K562 (cell line): ENCODE data around the gene UBE2D2. TPM values are rescaled to one million over a fixed set of nuclear protein-coding genes. Genes with fewer than 3 reads are reported as not detected.
A peak's percentile ranks its signal among the peaks of the same experiment; 100 is the strongest.

Source experiments
- ATAC-seq: fragments of 200-7000 bp; cut with Tn5 transposase; 3 replicates; pipeline ENCODE4 v1.9.1; 2020; ENCODE audit warnings: moderate library complexity
- BruUV-seq: library from RNA; stranded (reverse); fragments of 400-500 nt; replicated peaks from 2 replicates; lab custom pipeline; 2021; lab: Mats Ljungman, UMichigan
- CTCF ChIA-PET: fragments of 300-600 bp; formaldehyde crosslinking; extraction: SDS; loops from one replicate; lab custom pipeline; 2021; ENCODE audit warnings: low intra/inter-chr PET ratio; lab: Yijun Ruan, JAX
- POLR2A ChIA-PET: fragments of 300-600, 350-650 bp; sonication (Branson Sonifier 250); formaldehyde crosslinking; extraction: SDS; loops from one replicate; lab custom pipeline; 2021; ENCODE audit warnings: antibody characterized with exemption, inconsistent platforms; lab: Yijun Ruan, JAX
- DNase-seq, 4 experiments: peaks; one replicate each; pipeline versions ENCODE4 v3.0.0 to v3.0.0-alpha.2; 2011 to 2018; ENCODE audit warnings: low spot score in 3 of 4, mixed read lengths in 3 of 4; ENCODE audit errors: extremely low read depth in 1 of 4
- FAIRE-seq: peaks from 2 replicates; lab custom pipeline; 2011; peaks lifted over from hg19 to GRCh38; lab: Jason Lieb, UNC
- H2AFZ ChIP-seq: 2 replicates; pipeline ENCODE4 v1.6.0; 2011; ENCODE audit warnings: low read depth, low read length, control low read depth, inconsistent platforms
- H3K27ac ChIP-seq: fragments of 200-600 bp; 3 replicates; pipeline ENCODE4 v1.8.0; 2011; ENCODE audit warnings: low read depth, mild to moderate bottlenecking, control low read depth, inconsistent platforms, low read length, moderate library complexity, mixed read lengths; ENCODE audit errors: extremely low read depth
- H3K27me3 ChIP-seq, 2 experiments: fragments of 300-600 bp in 1 of 2; 2 replicates in 1 of 2; 3 replicates in 1 of 2; pipeline versions ENCODE4 v1.6.0 to v1.8.0; 2011; ENCODE audit warnings: inconsistent platforms in 2 of 2, low read length in 2 of 2, mild to moderate bottlenecking in 1 of 2, mixed read lengths in 1 of 2, moderate library complexity in 1 of 2; ENCODE audit not compliant: control insufficient read depth in 2 of 2, insufficient read depth in 2 of 2
- H3K36me3 ChIP-seq: fragments of 300-600 bp; 3 replicates; pipeline ENCODE4 v1.8.0; 2011; ENCODE audit warnings: mild to moderate bottlenecking, low read length, inconsistent platforms; ENCODE audit not compliant: control insufficient read depth, insufficient read depth
- H3K4me1 ChIP-seq, 2 experiments: fragments of 200-600 bp in 1 of 2; replicated peaks in 1 of 2; 2 replicates in 1 of 2; 3 replicates in 1 of 2; pipeline versions ENCODE4 v1.5.1 to v1.8.0; 2011; ENCODE audit warnings: inconsistent platforms in 2 of 2, low read length in 2 of 2, mild to moderate bottlenecking in 1 of 2, mixed read lengths in 1 of 2, moderate library complexity in 1 of 2; ENCODE audit not compliant: control insufficient read depth in 2 of 2, insufficient read depth in 2 of 2
- H3K4me2 ChIP-seq: 2 replicates; pipeline ENCODE4 v1.6.1; 2011; ENCODE audit warnings: low read length, control low read depth, inconsistent platforms, mixed read lengths; ENCODE audit not compliant: insufficient read depth
- H3K4me3 ChIP-seq: fragments of 200-600 bp; sonication (generic), shearing (Covaris generic); 2 replicates; pipeline ENCODE4 v1.5.1; 2016; ENCODE audit warnings: control low read depth, inconsistent platforms
- H3K79me2 ChIP-seq: fragments of 200-600 bp; 3 replicates; pipeline ENCODE4 v1.8.0; 2011; ENCODE audit warnings: low read length, inconsistent platforms; ENCODE audit not compliant: control insufficient read depth, insufficient read depth
- H3K9ac ChIP-seq, 2 experiments: 2 replicates each; pipeline versions ENCODE4 v1.6.0 to v1.6.1; 2011; ENCODE audit warnings: low read depth in 2 of 2, low read length in 2 of 2, control low read depth in 1 of 2, inconsistent platforms in 1 of 2, mild to moderate bottlenecking in 1 of 2, mixed read lengths in 1 of 2; ENCODE audit not compliant: insufficient read depth in 1 of 2
- H3K9me1 ChIP-seq: one replicate; pipeline ENCODE4 v1.6.0; 2011; ENCODE audit warnings: inconsistent platforms, mild to moderate bottlenecking, low read length, moderate library complexity; ENCODE audit not compliant: control insufficient read depth, insufficient read depth
- H3K9me3 ChIP-seq: replicated peaks from 2 replicates; pipeline ENCODE4 v1.5.1; 2011; ENCODE audit warnings: low read depth, low read length, inconsistent platforms; ENCODE audit not compliant: control insufficient read depth, insufficient read depth
- H4K20me1 ChIP-seq: replicated peaks from 2 replicates; pipeline ENCODE4 v1.6.1; 2011; ENCODE audit warnings: low read length, inconsistent platforms, mixed read lengths; ENCODE audit not compliant: control insufficient read depth, insufficient read depth
- ATF4 ChIP-seq: fragments of 450-650 bp; formaldehyde crosslinking; IDR thresholded peaks from 2 replicates; pipeline ENCODE4 v1.4.0; 2022; ENCODE audit warnings: mild to moderate bottlenecking, moderate library complexity
- CAMTA2 ChIP-seq: fragments of 250-450 bp; sonication (Bioruptor Pico); conservative IDR thresholded peaks from 2 replicates; pipeline ENCODE4 v1.5.1; 2022
- ERF ChIP-seq: fragments of 450-650 bp; formaldehyde crosslinking; IDR thresholded peaks from 2 replicates; pipeline ENCODE4 v1.4.0; 2020; ENCODE audit warnings: mild to moderate bottlenecking, mixed read lengths
- FOSL1 ChIP-seq: fragments of 200-800 bp; sonication (Bioruptor generic); conservative IDR thresholded peaks from 2 replicates; pipeline ENCODE4 v1.6.1; 2016; ENCODE audit warnings: missing genetic modification characterization, missing compliant biosample characterization
- JUNB ChIP-seq: fragments of 450-650 bp; formaldehyde crosslinking; conservative IDR thresholded peaks from 2 replicates; pipeline ENCODE4 v1.4.0; 2020; ENCODE audit warnings: mild to moderate bottlenecking
- NBN ChIP-seq: fragments of 450-650 bp; IDR thresholded peaks from 2 replicates; pipeline ENCODE4 v1.6.1; 2016; ENCODE audit warnings: low read depth, mild to moderate bottlenecking
- NCOA1 ChIP-seq: fragments of 450-650 bp; IDR thresholded peaks from 2 replicates; pipeline ENCODE4 v1.6.1; 2016; ENCODE audit warnings: low read depth
- NFYB ChIP-seq: IDR thresholded peaks from 2 replicates; pipeline ENCODE4 v1.6.1; 2011; ENCODE audit warnings: mild to moderate bottlenecking, moderate library complexity; ENCODE audit not compliant: insufficient read length; ENCODE audit errors: extremely low read depth
- OTX1 ChIP-seq: fragments of 450-650 bp; formaldehyde crosslinking; IDR thresholded peaks from 2 replicates; pipeline ENCODE4 v1.4.0; 2022; ENCODE audit warnings: mild to moderate bottlenecking
- POLR2B ChIP-seq: fragments of 450-650 bp; IDR thresholded peaks from 2 replicates; pipeline ENCODE4 v1.6.1; 2018; ENCODE audit warnings: low read depth; ENCODE audit not compliant: partially characterized antibody
- POU5F1 ChIP-seq: fragments of 150-350 bp; IDR thresholded peaks from 2 replicates; pipeline ENCODE4 v1.6.1; 2014; ENCODE audit warnings: borderline replicate concordance, low read length, low read depth, mild to moderate bottlenecking; ENCODE audit not compliant: partially characterized antibody
- PRMT5 ChIP-seq: sonication (generic); formaldehyde crosslinking; IDR thresholded peaks from 2 replicates; pipeline ENCODE4 v1.5.0; 2020; ENCODE audit warnings: missing genetic modification reagents
- U2AF2 ChIP-seq: fragments of 200-400 bp; formaldehyde crosslinking; optimal IDR thresholded peaks from 2 replicates; pipeline ENCODE3; 2017; ENCODE audit warnings: low read depth, mild to moderate bottlenecking, low read length
- ZNF584 ChIP-seq: fragments of 200-800 bp; sonication (Bioruptor generic); IDR thresholded peaks from 2 replicates; pipeline ENCODE4 v1.6.1; 2016; ENCODE audit warnings: low read depth, mild to moderate bottlenecking, missing genetic modification characterization, missing compliant biosample characterization
- WGBS: fragments of 100-300 bp; shearing (Covaris generic); methylation state at CpG from one replicate; pipeline ENCODE4 v1.1.6; 2016; ENCODE audit warnings: low coverage, mixed read lengths; ENCODE audit not compliant: insufficient coverage; ENCODE audit errors: missing lambda C conversion rate; 5-methylcytosine and 5-hydroxymethylcytosine counted together
- in situ Hi-C: fragments of 300-500 bp; cut with MboI; formaldehyde crosslinking; loops from 4 replicates; pipeline ENCODE4 v1.15.0; 2018; ENCODE audit warnings: inconsistent platforms, mixed read lengths
- intact Hi-C: fragments of 100-400 bp; cut with micrococcal nuclease; formaldehyde crosslinking; loops from 2 replicates; pipeline ENCODE4 v1.14.2; 2022
- polyA plus RNA-seq, 8 experiments: library from polyadenylated mRNA; depleted of rRNA in 4 of 8; stranded (reverse) in 5 of 8; unstranded in 3 of 8; fragments of >200 nt; fragmentation: Nextera tagmentation in 2 of 8; fragmentation: Illumina TruSeq in 1 of 8; extraction: Ambion mirVana in 2 of 8; extraction: Trizol in 1 of 8; gene quantifications; 2 replicates each; pipeline versions ENCODE4 v1.2.1 to v1.2.3, GENCODE V29; 2011 to 2014; ENCODE audit warnings: inconsistent platforms in 1 of 8, missing spikeins in 1 of 8
- total RNA-seq, 7 experiments: library from RNA; depleted of rRNA in 6 of 7; stranded (reverse); fragments of >200 nt in 6 of 7; fragmentation: Illumina TruSeq in 2 of 7; extraction: Trizol in 2 of 7; gene quantifications; 2 replicates each; pipeline versions ENCODE4 v1.2.1 to v1.2.3, GENCODE V29; 2011 to 2021; ENCODE audit warnings: low replicate concordance in 1 of 7
- TF ChIP-seq, protein P1 (sequence below), 3 experiments: fragments of 200-800 bp in 1 of 3; sonication (Bioruptor generic) in 1 of 3; sonication (generic) in 1 of 3; formaldehyde crosslinking in 1 of 3; IDR thresholded peaks; 2 replicates each; pipeline versions ENCODE4 v1.6.1 to v1.8.0; 2016 to 2022; ENCODE audit warnings: mild to moderate bottlenecking in 2 of 3, missing compliant biosample characterization in 2 of 3, missing genetic modification characterization in 2 of 3, missing genetic modification reagents in 1 of 3
- TF ChIP-seq, protein P2 (sequence below), 2 experiments: IDR thresholded peaks; 2 replicates each; pipeline ENCODE4 v1.6.1; 2012; ENCODE audit warnings: improper control_type of control experiment in 2 of 2, low read depth in 2 of 2, low read length in 2 of 2, borderline replicate concordance in 1 of 2

UBE2D2 gene
- total and polyA plus RNA-seq, 9 of the 15 experiments (the other 6 are each of a cell fraction or from before 2014, with no cell fraction given): 53.6 to 198 (median 122) TPM

- H3K27ac ChIP-seq: peak overlapping the region; percentile 89
- ATAC-seq (peak; percentile 7), DNase-seq (peak in 1 of 4 experiments; percentile 70), FAIRE-seq (peak; percentile 74)
- WGBS: 0% methylated on average over 3 of the region's 6 CpGs
- no peaks in the 10 kb centered on the region for H3K9me1 ChIP-seq
- in situ Hi-C loops (loop anchor here (10.0 kb wide), 1 partner anchor 218 kb away; no protein-coding TSS in a partner anchor), intact Hi-C loops (loop anchor here (1.0 to 10.0 kb wide), 5 partner anchors 11 to 328 kb away; partner anchors contain the start of gene CXXC5)
- peak overlapping the region; percentile 80 to 91; a peak in 3 of 4 replicates for H3K9ac ChIP-seq
- H3K36me3 ChIP-seq: peaks cover 9% of the 10 kb centered on the region; the same call in 2 of the 3 replicates
- H3K9me3 ChIP-seq: no peaks in the 10 kb centered on the region
- peak overlapping the region; percentile 87 for H3K4me2 ChIP-seq
- peak overlapping the region; percentile 50 for H3K4me3 ChIP-seq
- H2AFZ ChIP-seq: peak overlapping the region; percentile 60; the same call in 1 of the 2 replicates
- no TSS peak for BruUV-seq
- H3K4me1 ChIP-seq: peaks cover 32 to 45% of the 10 kb centered on the region in 2 experiments
- no peaks in the 10 kb centered on the region for H3K27me3 ChIP-seq
- CTCF ChIA-PET: interaction anchor here (0.6 to 2.0 kb wide), 3 partner anchors 11 to 212 kb away, joined by 3 to 5 read pairs (median 5); partner anchors contain the start of gene CXXC5
- H4K20me1 ChIP-seq: 0 out of 2 replicates have a peak, but pooled peaks cover 3% of the 10 kb centered on the region
- POLR2A ChIA-PET: interaction anchor here (0.6 to 4.8 kb wide), 14 partner anchors 11 to 761 kb away, joined by 3 to 63 read pairs (median 4); partner anchors contain the start of gene CXXC5
- peaks cover 21% of the 10 kb centered on the region; the same call in 2 of the 3 replicates for H3K79me2 ChIP-seq
- TF ChIP-seq NFYB: no peak
- TF ChIP-seq NBN: 0 out of 2 replicates have a peak, but pooled peaks have one; percentile 18
- TF ChIP-seq ERF (CRISPR knock-in tag): no peak
- TF ChIP-seq, protein P1, sequence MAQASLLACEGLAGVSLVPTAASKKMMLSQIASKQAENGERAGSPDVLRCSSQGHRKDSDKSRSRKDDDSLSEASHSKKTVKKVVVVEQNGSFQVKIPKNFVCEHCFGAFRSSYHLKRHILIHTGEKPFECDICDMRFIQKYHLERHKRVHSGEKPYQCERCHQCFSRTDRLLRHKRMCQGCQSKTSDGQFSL (CRISPR knock-in tag; IDR thresholded peaks at IDR 0.05): peak; percentile 98
- TF ChIP-seq, protein P1 (tag; IDR thresholded peaks at IDR 0.05): no peak
- TF ChIP-seq JUNB (CRISPR knock-in tag): 0 out of 2 replicates have a peak, but pooled peaks have one; percentile 16
- no peak for TF ChIP-seq OTX1 (CRISPR knock-in tag)
- TF ChIP-seq NCOA1: no peak
- peak; percentile 78 for TF ChIP-seq FOSL1 (tag)
- TF ChIP-seq ZNF584: 0 out of 2 replicates have a peak, but pooled peaks have one; percentile 3
- no peak for TF ChIP-seq CAMTA2 (CRISPR knock-in tag)
- TF ChIP-seq, protein P2, sequence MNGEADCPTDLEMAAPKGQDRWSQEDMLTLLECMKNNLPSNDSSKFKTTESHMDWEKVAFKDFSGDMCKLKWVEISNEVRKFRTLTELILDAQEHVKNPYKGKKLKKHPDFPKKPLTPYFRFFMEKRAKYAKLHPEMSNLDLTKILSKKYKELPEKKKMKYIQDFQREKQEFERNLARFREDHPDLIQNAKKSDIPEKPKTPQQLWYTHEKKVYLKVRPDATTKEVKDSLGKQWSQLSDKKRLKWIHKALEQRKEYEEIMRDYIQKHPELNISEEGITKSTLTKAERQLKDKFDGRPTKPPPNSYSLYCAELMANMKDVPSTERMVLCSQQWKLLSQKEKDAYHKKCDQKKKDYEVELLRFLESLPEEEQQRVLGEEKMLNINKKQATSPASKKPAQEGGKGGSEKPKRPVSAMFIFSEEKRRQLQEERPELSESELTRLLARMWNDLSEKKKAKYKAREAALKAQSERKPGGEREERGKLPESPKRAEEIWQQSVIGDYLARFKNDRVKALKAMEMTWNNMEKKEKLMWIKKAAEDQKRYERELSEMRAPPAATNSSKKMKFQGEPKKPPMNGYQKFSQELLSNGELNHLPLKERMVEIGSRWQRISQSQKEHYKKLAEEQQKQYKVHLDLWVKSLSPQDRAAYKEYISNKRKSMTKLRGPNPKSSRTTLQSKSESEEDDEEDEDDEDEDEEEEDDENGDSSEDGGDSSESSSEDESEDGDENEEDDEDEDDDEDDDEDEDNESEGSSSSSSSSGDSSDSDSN (IDR thresholded peaks at IDR 0.05; ENCODE audit: borderline replicate concordance in 1 of 2, low read depth in 2 of 2, low read length in 2 of 2): no peak
- TF ChIP-seq POU5F1: no peak
- no peak for TF ChIP-seq ATF4 (CRISPR knock-in tag)
- no peak for TF ChIP-seq U2AF2
- TF ChIP-seq PRMT5 (CRISPR knock-in tag): no peak
- peak; percentile 35 for TF ChIP-seq POLR2B
These were observed 75.9 kb downstream of the UBE2D2 start for GRCh38 chr5:139636975-139637408.
